HepG2 (cell line): ENCODE measurements around the gene CASKIN1. TPM values are rescaled to one million over a fixed set of nuclear protein-coding genes. Genes with fewer than 3 reads are reported as not detected.

Experiments used
- ATF7 ChIP-seq, 2 experiments: fragments of 450-650 bp in 1 of 2; sonication (generic) in 1 of 2; formaldehyde crosslinking in 1 of 2; IDR thresholded peaks; 2 replicates each; pipeline versions ENCODE4 v1.4.0 to v1.6.1; 2016 to 2020; ENCODE audit warnings: antibody characterized with exemption in 1 of 2, mild to moderate bottlenecking in 1 of 2, missing genetic modification reagents in 1 of 2
- CC2D1A ChIP-seq: sonication (generic); formaldehyde crosslinking; IDR thresholded peaks from 2 replicates; pipeline ENCODE4 v1.8.1; 2023; ENCODE audit warnings: mild to moderate bottlenecking, missing genetic modification reagents
- CCAR2 ChIP-seq: fragments of 200-400 bp; formaldehyde crosslinking; optimal IDR thresholded peaks from 2 replicates; pipeline ENCODE3; 2018; ENCODE audit warnings: low read depth, mild to moderate bottlenecking, low read length, moderate library complexity
- E2F2 ChIP-seq: sonication (generic); formaldehyde crosslinking; IDR thresholded peaks from 2 replicates; pipeline ENCODE4 v1.4.0; 2020; ENCODE audit warnings: missing genetic modification reagents, borderline replicate concordance
- KLF16 ChIP-seq, 2 experiments: sonication (generic) in 1 of 2; formaldehyde crosslinking in 1 of 2; IDR thresholded peaks; 2 replicates each; pipeline versions ENCODE4 v1.6.1 to v1.8.0; 2016 to 2023; ENCODE audit warnings: missing genetic modification reagents in 2 of 2, missing compliant biosample characterization in 1 of 2
- MED1 ChIP-seq: sonication (generic); formaldehyde crosslinking; IDR thresholded peaks from 2 replicates; pipeline ENCODE4 v1.4.0; 2020; ENCODE audit warnings: missing genetic modification reagents
- MED8 ChIP-seq: sonication (generic); formaldehyde crosslinking; IDR thresholded peaks from 2 replicates; pipeline ENCODE4 v1.8.1; 2023; ENCODE audit warnings: mild to moderate bottlenecking, missing genetic modification reagents; ENCODE audit not compliant: insufficient replicate concordance
- MYC ChIP-seq: sonication (generic); formaldehyde crosslinking; IDR thresholded peaks from 2 replicates; pipeline ENCODE4 v1.9.0; 2021; ENCODE audit warnings: missing genetic modification reagents, borderline replicate concordance
- POLR2A ChIP-seq, 2 experiments: IDR thresholded peaks; 2 replicates each; pipeline ENCODE4 v1.6.1; 2011; ENCODE audit warnings: low read depth in 2 of 2, low read length in 2 of 2, mild to moderate bottlenecking in 1 of 2, moderate library complexity in 1 of 2; ENCODE audit not compliant: insufficient read depth in 1 of 2
- SMAD3 ChIP-seq: sonication (generic); formaldehyde crosslinking; IDR thresholded peaks from 2 replicates; pipeline ENCODE4 v1.4.0; 2020; ENCODE audit warnings: missing genetic modification reagents
- SNRNP70 ChIP-seq: fragments of 200-400 bp; formaldehyde crosslinking; IDR thresholded peaks from 2 replicates; pipeline ENCODE4 v1.6.1; 2017; ENCODE audit warnings: mild to moderate bottlenecking, low read depth, low read length, moderate library complexity
- STAT5B ChIP-seq: sonication (generic); formaldehyde crosslinking; IDR thresholded peaks from 2 replicates; pipeline ENCODE4 v1.4.0; 2020; ENCODE audit warnings: missing genetic modification reagents
- ZFAT ChIP-seq: sonication (generic); formaldehyde crosslinking; conservative IDR thresholded peaks from 2 replicates; pipeline ENCODE4 v1.8.1; 2023; ENCODE audit warnings: missing genetic modification reagents, inconsistent platforms
- ZFP90 ChIP-seq: sonication (generic); formaldehyde crosslinking; IDR thresholded peaks from 2 replicates; pipeline ENCODE4 v1.8.0; 2022; ENCODE audit warnings: missing genetic modification reagents, mild to moderate bottlenecking, inconsistent platforms, borderline replicate concordance
- ZMYM4 ChIP-seq: sonication (generic); formaldehyde crosslinking; IDR thresholded peaks from 2 replicates; pipeline ENCODE4 v1.8.1; 2023; ENCODE audit warnings: mild to moderate bottlenecking, missing genetic modification reagents
- ZNF10 ChIP-seq: sonication (generic); formaldehyde crosslinking; IDR thresholded peaks from 2 replicates; pipeline ENCODE4 v1.4.0; 2020; ENCODE audit warnings: mild to moderate bottlenecking, low read depth, missing genetic modification reagents, borderline replicate concordance
- ZNF460 ChIP-seq: sonication (generic); formaldehyde crosslinking; IDR thresholded peaks from 2 replicates; pipeline ENCODE4 v1.5.1; 2020; ENCODE audit warnings: missing genetic modification reagents, mild to moderate bottlenecking, borderline replicate concordance
- ZNF549 ChIP-seq: sonication (generic); formaldehyde crosslinking; IDR thresholded peaks from 2 replicates; pipeline ENCODE4 v1.5.0; 2020; ENCODE audit warnings: missing genetic modification reagents
- ZNF567 ChIP-seq: sonication (generic); formaldehyde crosslinking; IDR thresholded peaks from 2 replicates; pipeline ENCODE4 v1.8.1; 2023; ENCODE audit warnings: mild to moderate bottlenecking, missing genetic modification reagents, borderline replicate concordance
- ZNF619 ChIP-seq: sonication (generic); formaldehyde crosslinking; IDR thresholded peaks from 2 replicates; pipeline ENCODE4 v1.4.0; 2020; ENCODE audit warnings: mild to moderate bottlenecking, missing genetic modification reagents
- ZNF724P ChIP-seq: sonication (generic); formaldehyde crosslinking; IDR thresholded peaks from 2 replicates; pipeline ENCODE4 v1.8.0; 2022; ENCODE audit warnings: missing genetic modification reagents, borderline replicate concordance
- polyA plus RNA-seq, 8 experiments: library from polyadenylated mRNA; depleted of rRNA in 3 of 8; stranded (reverse) in 7 of 8; unstranded in 1 of 8; fragments of >200 nt; fragmentation: Illumina TruSeq in 4 of 8; extraction: Trizol in 4 of 8; gene quantifications; 2 replicates each; pipeline versions ENCODE4 v1.2.1 to v1.2.3, GENCODE V29; 2011 to 2016; ENCODE audit warnings: low read depth in 4 of 8, missing spikeins in 1 of 8, mixed read lengths in 1 of 8; ENCODE audit not compliant: insufficient read depth in 1 of 8
- total RNA-seq, 5 experiments: library from RNA; depleted of rRNA; stranded (reverse); fragments of >200 nt; fragmentation: Illumina TruSeq; extraction: Trizol; gene quantifications; 2 replicates each; pipeline ENCODE4 v1.2.3, GENCODE V29; 2016; ENCODE audit warnings: low read depth in 1 of 5
- TF ChIP-seq, protein P1 (sequence below): sonication (generic); formaldehyde crosslinking; IDR thresholded peaks from 2 replicates; pipeline ENCODE4 v1.9.0; 2021; ENCODE audit warnings: missing genetic modification reagents, mild to moderate bottlenecking, borderline replicate concordance
- TF ChIP-seq, protein P2 (sequence below): sonication (generic); formaldehyde crosslinking; IDR thresholded peaks from 2 replicates; pipeline ENCODE4 v1.4.0; 2020; ENCODE audit warnings: missing genetic modification reagents, borderline replicate concordance

Gene CASKIN1
- total and polyA plus RNA-seq, 2 of the 13 experiments (the other 11 are each of a cell fraction or from before 2014, with no cell fraction given): 1.2 to 2.2 TPM

DNA sequence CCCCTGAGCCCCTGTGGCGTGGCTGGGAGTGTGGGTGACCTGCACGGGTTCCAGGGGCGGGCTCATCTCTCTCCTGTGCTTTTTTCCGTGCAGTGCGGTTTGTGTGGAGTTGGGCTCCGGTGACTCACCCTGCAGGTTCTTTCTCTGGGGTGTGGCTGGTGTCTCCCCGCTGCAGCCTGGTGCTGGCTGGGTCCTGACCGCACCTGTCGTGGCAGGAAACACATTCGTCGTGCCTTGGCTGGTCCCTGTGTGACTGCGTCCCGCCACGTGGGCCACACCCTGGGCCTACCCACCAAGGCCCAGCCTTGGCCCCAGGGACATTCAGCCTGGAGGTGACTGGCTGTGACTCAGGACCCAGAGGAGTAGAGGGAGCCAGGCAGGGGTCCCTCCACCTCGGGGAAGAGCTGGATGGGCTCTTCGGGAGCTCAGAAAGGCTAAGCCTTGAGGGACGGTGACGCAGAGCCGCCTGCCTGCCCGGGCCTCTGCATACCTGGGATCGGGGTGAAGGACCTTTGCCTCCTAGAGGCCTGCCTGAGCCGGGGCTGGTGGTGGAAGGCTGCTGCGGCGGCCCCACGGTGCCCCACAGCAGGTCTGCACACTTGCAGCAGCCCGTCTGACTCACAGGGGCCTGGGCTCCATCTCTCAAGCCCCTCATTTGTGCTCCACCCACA is 33.1 kb downstream of the CASKIN1 start (continued):
- TF ChIP-seq, protein P1, sequence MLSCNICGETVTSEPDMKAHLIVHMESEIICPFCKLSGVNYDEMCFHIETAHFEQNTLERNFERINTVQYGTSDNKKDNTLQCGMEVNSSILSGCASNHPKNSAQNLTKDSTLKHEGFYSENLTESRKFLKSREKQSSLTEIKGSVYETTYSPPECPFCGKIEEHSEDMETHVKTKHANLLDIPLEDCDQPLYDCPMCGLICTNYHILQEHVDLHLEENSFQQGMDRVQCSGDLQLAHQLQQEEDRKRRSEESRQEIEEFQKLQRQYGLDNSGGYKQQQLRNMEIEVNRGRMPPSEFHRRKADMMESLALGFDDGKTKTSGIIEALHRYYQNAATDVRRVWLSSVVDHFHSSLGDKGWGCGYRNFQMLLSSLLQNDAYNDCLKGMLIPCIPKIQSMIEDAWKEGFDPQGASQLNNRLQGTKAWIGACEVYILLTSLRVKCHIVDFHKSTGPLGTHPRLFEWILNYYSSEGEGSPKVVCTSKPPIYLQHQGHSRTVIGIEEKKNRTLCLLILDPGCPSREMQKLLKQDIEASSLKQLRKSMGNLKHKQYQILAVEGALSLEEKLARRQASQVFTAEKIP (CRISPR knock-in tag): no peak
- TF ChIP-seq SMAD3: no peak
- no peak for TF ChIP-seq MED1 (CRISPR knock-in tag)
- no peak for TF ChIP-seq CCAR2
- TF ChIP-seq E2F2 (CRISPR knock-in tag): no peak
- no peak for TF ChIP-seq STAT5B
- TF ChIP-seq ZMYM4: peak; percentile 50; the same call in 1 of the 2 replicates
- no peak for TF ChIP-seq CC2D1A (CRISPR knock-in tag)
- no peak for TF ChIP-seq KLF16 (CRISPR knock-in tag; IDR thresholded peaks at IDR 0.05)
- no peak for TF ChIP-seq ATF7 (IDR thresholded peaks at IDR 0.05)
- no peak for TF ChIP-seq ATF7 (CRISPR knock-in tag; IDR thresholded peaks at IDR 0.05)
- TF ChIP-seq ZNF549 (CRISPR knock-in tag): no peak
- TF ChIP-seq MED8 (CRISPR knock-in tag): no peak
- no peak for TF ChIP-seq POLR2A (IDR thresholded peaks at IDR 0.05; ENCODE audit: insufficient read depth in 1 of 2, low read depth in 2 of 2, low read length in 2 of 2)
- no peak for TF ChIP-seq ZNF619
- no peak for TF ChIP-seq ZNF460 (CRISPR knock-in tag)
- TF ChIP-seq, protein P2, sequence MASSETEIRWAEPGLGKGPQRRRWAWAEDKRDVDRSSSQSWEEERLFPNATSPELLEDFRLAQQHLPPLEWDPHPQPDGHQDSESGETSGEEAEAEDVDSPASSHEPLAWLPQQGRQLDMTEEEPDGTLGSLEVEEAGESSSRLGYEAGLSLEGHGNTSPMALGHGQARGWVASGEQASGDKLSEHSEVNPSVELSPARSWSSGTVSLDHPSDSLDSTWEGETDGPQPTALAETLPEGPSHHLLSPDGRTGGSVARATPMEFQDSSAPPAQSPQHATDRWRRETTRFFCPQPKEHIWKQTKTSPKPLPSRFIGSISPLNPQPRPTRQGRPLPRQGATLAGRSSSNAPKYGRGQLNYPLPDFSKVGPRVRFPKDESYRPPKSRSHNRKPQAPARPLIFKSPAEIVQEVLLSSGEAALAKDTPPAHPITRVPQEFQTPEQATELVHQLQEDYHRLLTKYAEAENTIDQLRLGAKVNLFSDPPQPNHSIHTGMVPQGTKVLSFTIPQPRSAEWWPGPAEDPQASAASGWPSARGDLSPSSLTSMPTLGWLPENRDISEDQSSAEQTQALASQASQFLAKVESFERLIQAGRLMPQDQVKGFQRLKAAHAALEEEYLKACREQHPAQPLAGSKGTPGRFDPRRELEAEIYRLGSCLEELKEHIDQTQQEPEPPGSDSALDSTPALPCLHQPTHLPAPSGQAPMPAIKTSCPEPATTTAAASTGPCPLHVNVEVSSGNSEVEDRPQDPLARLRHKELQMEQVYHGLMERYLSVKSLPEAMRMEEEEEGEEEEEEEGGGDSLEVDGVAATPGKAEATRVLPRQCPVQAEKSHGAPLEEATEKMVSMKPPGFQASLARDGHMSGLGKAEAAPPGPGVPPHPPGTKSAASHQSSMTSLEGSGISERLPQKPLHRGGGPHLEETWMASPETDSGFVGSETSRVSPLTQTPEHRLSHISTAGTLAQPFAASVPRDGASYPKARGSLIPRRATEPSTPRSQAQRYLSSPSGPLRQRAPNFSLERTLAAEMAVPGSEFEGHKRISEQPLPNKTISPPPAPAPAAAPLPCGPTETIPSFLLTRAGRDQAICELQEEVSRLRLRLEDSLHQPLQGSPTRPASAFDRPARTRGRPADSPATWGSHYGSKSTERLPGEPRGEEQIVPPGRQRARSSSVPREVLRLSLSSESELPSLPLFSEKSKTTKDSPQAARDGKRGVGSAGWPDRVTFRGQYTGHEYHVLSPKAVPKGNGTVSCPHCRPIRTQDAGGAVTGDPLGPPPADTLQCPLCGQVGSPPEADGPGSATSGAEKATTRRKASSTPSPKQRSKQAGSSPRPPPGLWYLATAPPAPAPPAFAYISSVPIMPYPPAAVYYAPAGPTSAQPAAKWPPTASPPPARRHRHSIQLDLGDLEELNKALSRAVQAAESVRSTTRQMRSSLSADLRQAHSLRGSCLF (CRISPR knock-in tag): no peak
- TF ChIP-seq ZNF724P (CRISPR knock-in tag): no peak
- TF ChIP-seq ZFAT (CRISPR knock-in tag): no peak
- no peak for TF ChIP-seq ZNF10 (CRISPR knock-in tag)
- TF ChIP-seq ZNF567 (CRISPR knock-in tag): no peak
- no peak for TF ChIP-seq ZFP90 (CRISPR knock-in tag)
- no peak for TF ChIP-seq SNRNP70
- TF ChIP-seq MYC: no peak; the same call in 1 of the 2 replicates
